Measurements from ENCODE around the gene RNH1. TPM values are rescaled to one million over a fixed set of nuclear protein-coding genes. Genes with fewer than 3 reads are reported as not detected.
A peak's percentile ranks its signal among the peaks of the same experiment; 100 is the strongest.

RNH1 gene
- total and polyA plus RNA-seq, 10 of the 15 experiments (the other 5 are each of a cell fraction or from before 2014, with no cell fraction given): 2.3 to 162 (median 72.1) TPM

DNA sequence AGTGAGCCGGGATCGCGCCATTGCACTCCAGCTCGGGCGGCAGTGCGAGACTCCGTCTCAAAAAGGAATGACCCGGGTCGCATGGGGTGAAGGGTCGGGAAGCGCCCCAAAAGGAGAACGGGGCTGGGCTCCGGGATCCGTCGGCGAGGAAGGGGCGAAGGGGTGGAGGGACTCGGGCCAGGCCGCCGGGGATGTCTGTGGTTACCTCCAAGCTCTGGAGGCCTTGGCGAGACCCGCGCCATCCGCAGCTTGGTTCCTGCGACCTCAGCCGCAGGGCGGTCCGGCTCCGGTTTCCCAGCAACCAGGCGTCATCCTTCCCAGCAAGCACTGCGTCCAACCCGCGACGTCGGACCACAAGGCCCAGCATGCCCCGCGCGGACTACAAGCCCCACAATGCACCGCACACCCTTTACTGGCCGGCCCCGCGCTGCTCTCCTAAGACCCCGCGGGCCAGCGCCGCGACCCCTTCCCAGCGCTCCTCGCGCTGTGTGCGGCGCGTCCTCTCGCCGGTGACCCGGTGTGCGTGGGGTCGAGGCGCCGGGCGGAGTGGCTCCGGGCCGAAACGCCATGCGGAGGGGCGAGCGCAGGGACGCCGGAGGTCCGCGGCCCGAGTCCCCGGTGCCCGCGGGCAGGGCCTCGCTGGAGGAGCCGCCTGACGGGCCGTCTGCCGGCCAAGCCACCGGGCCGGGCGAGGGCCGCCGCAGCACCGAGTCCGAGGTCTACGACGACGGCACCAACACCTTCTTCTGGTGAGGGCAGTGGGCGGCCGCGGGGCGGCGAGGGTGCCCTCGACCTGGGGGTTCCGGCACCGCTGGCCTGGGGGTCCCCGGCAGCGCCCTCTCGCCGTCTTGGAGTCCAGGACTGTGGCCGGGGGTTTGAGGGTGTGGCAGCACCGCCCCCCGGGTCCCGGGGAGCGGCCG is 56.9 kb downstream of the RNH1 start, which contains the start of gene PTDSS2 (continued):
- no peak for TF ChIP-seq FOXK2 (IDR thresholded peaks at IDR 0.05)
- TF ChIP-seq, protein P1, sequence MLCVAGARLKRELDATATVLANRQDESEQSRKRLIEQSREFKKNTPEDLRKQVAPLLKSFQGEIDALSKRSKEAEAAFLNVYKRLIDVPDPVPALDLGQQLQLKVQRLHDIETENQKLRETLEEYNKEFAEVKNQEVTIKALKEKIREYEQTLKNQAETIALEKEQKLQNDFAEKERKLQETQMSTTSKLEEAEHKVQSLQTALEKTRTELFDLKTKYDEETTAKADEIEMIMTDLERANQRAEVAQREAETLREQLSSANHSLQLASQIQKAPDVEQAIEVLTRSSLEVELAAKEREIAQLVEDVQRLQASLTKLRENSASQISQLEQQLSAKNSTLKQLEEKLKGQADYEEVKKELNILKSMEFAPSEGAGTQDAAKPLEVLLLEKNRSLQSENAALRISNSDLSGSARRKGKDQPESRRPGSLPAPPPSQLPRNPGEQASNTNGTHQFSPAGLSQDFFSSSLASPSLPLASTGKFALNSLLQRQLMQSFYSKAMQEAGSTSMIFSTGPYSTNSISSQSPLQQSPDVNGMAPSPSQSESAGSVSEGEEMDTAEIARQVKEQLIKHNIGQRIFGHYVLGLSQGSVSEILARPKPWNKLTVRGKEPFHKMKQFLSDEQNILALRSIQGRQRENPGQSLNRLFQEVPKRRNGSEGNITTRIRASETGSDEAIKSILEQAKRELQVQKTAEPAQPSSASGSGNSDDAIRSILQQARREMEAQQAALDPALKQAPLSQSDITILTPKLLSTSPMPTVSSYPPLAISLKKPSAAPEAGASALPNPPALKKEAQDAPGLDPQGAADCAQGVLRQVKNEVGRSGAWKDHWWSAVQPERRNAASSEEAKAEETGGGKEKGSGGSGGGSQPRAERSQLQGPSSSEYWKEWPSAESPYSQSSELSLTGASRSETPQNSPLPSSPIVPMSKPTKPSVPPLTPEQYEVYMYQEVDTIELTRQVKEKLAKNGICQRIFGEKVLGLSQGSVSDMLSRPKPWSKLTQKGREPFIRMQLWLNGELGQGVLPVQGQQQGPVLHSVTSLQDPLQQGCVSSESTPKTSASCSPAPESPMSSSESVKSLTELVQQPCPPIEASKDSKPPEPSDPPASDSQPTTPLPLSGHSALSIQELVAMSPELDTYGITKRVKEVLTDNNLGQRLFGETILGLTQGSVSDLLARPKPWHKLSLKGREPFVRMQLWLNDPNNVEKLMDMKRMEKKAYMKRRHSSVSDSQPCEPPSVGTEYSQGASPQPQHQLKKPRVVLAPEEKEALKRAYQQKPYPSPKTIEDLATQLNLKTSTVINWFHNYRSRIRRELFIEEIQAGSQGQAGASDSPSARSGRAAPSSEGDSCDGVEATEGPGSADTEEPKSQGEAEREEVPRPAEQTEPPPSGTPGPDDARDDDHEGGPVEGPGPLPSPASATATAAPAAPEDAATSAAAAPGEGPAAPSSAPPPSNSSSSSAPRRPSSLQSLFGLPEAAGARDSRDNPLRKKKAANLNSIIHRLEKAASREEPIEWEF (IDR thresholded peaks at IDR 0.05; ENCODE audit: insufficient replicate concordance, low read depth, low read length): no peak
- peak; percentile 54 for TF ChIP-seq SMARCA5 (IDR thresholded peaks at IDR 0.05)
- TF ChIP-seq TAF1 (IDR thresholded peaks at IDR 0.05; ENCODE audit: borderline replicate concordance, low read depth, low read length): no peak; the same call in 1 of the 2 replicates
- peak; percentile 54; the same call in 1 of the 2 replicates for TF ChIP-seq POLR2AphosphoS5 (IDR thresholded peaks at IDR 0.05; ENCODE audit: low read length)
- TF ChIP-seq CBX5 (IDR thresholded peaks at IDR 0.05; ENCODE audit: low read depth): no peak
- no peak for TF ChIP-seq NR2C2 (IDR thresholded peaks at IDR 0.05; ENCODE audit: borderline replicate concordance, control insufficient read depth, insufficient read length, low read depth)
- peak in 1 of 2 experiments; percentile 38; a peak in 1 of 4 replicates for TF ChIP-seq SRF (IDR thresholded peaks at IDR 0.05; ENCODE audit: low read depth in 2 of 2, low read length in 2 of 2)
- TF ChIP-seq NR2C1 (IDR thresholded peaks at IDR 0.05): peak; percentile 90
- no peak for TF ChIP-seq SMC3 (IDR thresholded peaks at IDR 0.05; ENCODE audit: borderline replicate concordance, low read length)
- TF ChIP-seq, protein P2, sequence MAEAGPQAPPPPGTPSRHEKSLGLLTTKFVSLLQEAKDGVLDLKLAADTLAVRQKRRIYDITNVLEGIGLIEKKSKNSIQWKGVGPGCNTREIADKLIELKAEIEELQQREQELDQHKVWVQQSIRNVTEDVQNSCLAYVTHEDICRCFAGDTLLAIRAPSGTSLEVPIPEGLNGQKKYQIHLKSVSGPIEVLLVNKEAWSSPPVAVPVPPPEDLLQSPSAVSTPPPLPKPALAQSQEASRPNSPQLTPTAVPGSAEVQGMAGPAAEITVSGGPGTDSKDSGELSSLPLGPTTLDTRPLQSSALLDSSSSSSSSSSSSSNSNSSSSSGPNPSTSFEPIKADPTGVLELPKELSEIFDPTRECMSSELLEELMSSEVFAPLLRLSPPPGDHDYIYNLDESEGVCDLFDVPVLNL (IDR thresholded peaks at IDR 0.05; ENCODE audit: low read depth, low read length): peak; percentile 61; the same call in 1 of the 2 replicates
- peak; percentile 56; the same call in 1 of the 3 replicates for TF ChIP-seq POU2F2 (IDR thresholded peaks at IDR 0.05; ENCODE audit: borderline replicate concordance, low read depth, low read length)
- TF ChIP-seq, protein P3, sequence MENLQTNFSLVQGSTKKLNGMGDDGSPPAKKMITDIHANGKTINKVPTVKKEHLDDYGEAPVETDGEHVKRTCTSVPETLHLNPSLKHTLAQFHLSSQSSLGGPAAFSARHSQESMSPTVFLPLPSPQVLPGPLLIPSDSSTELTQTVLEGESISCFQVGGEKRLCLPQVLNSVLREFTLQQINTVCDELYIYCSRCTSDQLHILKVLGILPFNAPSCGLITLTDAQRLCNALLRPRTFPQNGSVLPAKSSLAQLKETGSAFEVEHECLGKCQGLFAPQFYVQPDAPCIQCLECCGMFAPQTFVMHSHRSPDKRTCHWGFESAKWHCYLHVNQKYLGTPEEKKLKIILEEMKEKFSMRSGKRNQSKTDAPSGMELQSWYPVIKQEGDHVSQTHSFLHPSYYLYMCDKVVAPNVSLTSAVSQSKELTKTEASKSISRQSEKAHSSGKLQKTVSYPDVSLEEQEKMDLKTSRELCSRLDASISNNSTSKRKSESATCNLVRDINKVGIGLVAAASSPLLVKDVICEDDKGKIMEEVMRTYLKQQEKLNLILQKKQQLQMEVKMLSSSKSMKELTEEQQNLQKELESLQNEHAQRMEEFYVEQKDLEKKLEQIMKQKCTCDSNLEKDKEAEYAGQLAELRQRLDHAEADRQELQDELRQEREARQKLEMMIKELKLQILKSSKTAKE (IDR thresholded peaks at IDR 0.05; ENCODE audit: low read depth, poor library complexity, severe bottlenecking): no peak
- TF ChIP-seq MYB (IDR thresholded peaks at IDR 0.05; ENCODE audit: borderline replicate concordance, low read depth, low read length): no peak
- TF ChIP-seq, protein P4, sequence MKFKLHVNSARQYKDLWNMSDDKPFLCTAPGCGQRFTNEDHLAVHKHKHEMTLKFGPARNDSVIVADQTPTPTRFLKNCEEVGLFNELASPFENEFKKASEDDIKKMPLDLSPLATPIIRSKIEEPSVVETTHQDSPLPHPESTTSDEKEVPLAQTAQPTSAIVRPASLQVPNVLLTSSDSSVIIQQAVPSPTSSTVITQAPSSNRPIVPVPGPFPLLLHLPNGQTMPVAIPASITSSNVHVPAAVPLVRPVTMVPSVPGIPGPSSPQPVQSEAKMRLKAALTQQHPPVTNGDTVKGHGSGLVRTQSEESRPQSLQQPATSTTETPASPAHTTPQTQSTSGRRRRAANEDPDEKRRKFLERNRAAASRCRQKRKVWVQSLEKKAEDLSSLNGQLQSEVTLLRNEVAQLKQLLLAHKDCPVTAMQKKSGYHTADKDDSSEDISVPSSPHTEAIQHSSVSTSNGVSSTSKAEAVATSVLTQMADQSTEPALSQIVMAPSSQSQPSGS (IDR thresholded peaks at IDR 0.05; ENCODE audit: low read length): no peak
- TF ChIP-seq, protein P5, sequence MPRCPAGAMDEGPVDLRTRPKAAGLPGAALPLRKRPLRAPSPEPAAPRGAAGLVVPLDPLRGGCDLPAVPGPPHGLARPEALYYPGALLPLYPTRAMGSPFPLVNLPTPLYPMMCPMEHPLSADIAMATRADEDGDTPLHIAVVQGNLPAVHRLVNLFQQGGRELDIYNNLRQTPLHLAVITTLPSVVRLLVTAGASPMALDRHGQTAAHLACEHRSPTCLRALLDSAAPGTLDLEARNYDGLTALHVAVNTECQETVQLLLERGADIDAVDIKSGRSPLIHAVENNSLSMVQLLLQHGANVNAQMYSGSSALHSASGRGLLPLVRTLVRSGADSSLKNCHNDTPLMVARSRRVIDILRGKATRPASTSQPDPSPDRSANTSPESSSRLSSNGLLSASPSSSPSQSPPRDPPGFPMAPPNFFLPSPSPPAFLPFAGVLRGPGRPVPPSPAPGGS (IDR thresholded peaks at IDR 0.05; ENCODE audit: borderline replicate concordance, insufficient read depth, low read depth, low read length, poor library complexity, severe bottlenecking): no peak
- TF ChIP-seq CREB1 (IDR thresholded peaks at IDR 0.05; ENCODE audit: low read depth): peak; percentile 90
